ENCODE results near the gene FBXW8. TPM values are rescaled to one million over a fixed set of nuclear protein-coding genes. Genes with fewer than 3 reads are reported as not detected.

The FBXW8 gene
- total RNA-seq, 1 experiment from 2014 or later = 15.3 TPM

- Histone ChIP-seq H3T11ph (ENCODE audit: low read length) (no peak overlapping the region), H3K56ac (ENCODE audit: insufficient read length, low read depth, low read length) (no peak overlapping the region), H3K4ac (ENCODE audit: low read depth, low read length) (no peak overlapping the region), H4K8ac (replicated peaks; ENCODE audit: insufficient read length, low read depth, low read length) (no peak overlapping the region), H2BK120ac (ENCODE audit: low read depth, low read length, poor library complexity, severe bottlenecking) (no peak overlapping the region), H3K79me2 (ENCODE audit: insufficient read depth, low read length) (no peaks in the 10 kb centered on the region), H3K27ac (ENCODE audit: insufficient read length, low read depth, low read length) (no peak overlapping the region), H2BK5ac (ENCODE audit: insufficient read length, low read length) (no peak overlapping the region), H4K5ac (ENCODE audit: insufficient read length, low read depth, low read length) (no peak overlapping the region), H3K27me3 (ENCODE audit: insufficient read depth, low read length) (no peaks in the 10 kb centered on the region), H2AK5ac (ENCODE audit: insufficient read length, low read length) (no peak overlapping the region), H3K9ac (ENCODE audit: extremely low read depth, insufficient read length, low read length) (no peak overlapping the region), H3K23ac (ENCODE audit: insufficient read length, low read depth, low read length) (no peak overlapping the region), H3K4me1 (ENCODE audit: insufficient read depth, low read length) (no peaks in the 10 kb centered on the region; the same call in 1 of the 2 replicates), H3K4me2 (ENCODE audit: insufficient read depth, insufficient read length, low read length) (no peak overlapping the region), H2BK15ac (ENCODE audit: low read depth, low read length) (no peak overlapping the region), H3K18ac (ENCODE audit: insufficient read length, low read depth, low read length) (no peak overlapping the region), H3K79me1 (ENCODE audit: insufficient read depth, low read depth, low read length, poor library complexity, severe bottlenecking) (no peaks in the 10 kb centered on the region), H2BK12ac (ENCODE audit: insufficient read length, low read depth, low read length) (no peak overlapping the region), H2AFZ (ENCODE audit: low read length) (no peak overlapping the region), H4K20me1 (ENCODE audit: control insufficient read depth, insufficient read depth, insufficient read length) (no peaks in the 10 kb centered on the region), H3K23me2 (ENCODE audit: insufficient read length, low read depth, low read length, poor library complexity, severe bottlenecking) (no peaks in the 10 kb centered on the region), H4K91ac (ENCODE audit: insufficient read length, low read depth, low read length) (no peak overlapping the region), H2BK20ac (ENCODE audit: low read depth, low read length, poor library complexity, severe bottlenecking) (no peak overlapping the region), H3K14ac (ENCODE audit: insufficient read depth, low read length) (no peak overlapping the region), H3K9me3 (ENCODE audit: control insufficient read depth, low read depth, low read length) (no peaks in the 10 kb centered on the region)
- Mint-ChIP-seq H3K4me1 (peaks cover 40 to 54% of the 10 kb centered on the region in 2 experiments), H3K4me3 (no peak overlapping the region), H3K36me3 (ENCODE audit: insufficient read depth in 1 of 3, low read depth in 3 of 3) (no peaks in the 10 kb centered on the region; a peak in 1 of 7 replicates), H3K9me3 (no peaks in the 10 kb centered on the region), H3K27ac (no peak overlapping the region), H3K27me3 (ENCODE audit: low read depth) (peaks cover 1% of the 10 kb centered on the region; the same call in 1 of the 2 replicates)
- no peak for TF ChIP-seq CTCF (conservative IDR thresholded peaks at IDR 0.05)
- WGBS (ENCODE audit: extremely low coverage, insufficient read length, low lambda C conversion rate) = no CpG with 5 or more reads among the region's 3 CpGs
- DNase-seq = no peak
Measured at GRCh38 chr12:117067638-117068037, 156.9 kb downstream of the FBXW8 start.
